ENCODE data around the gene THRA. TPM values are rescaled to one million over a fixed set of nuclear protein-coding genes. Genes with fewer than 3 reads are reported as not detected.

The THRA gene
- total RNA-seq, 1 experiment from 2014 or later, result 107 TPM

- TF ChIP-seq, protein P1, sequence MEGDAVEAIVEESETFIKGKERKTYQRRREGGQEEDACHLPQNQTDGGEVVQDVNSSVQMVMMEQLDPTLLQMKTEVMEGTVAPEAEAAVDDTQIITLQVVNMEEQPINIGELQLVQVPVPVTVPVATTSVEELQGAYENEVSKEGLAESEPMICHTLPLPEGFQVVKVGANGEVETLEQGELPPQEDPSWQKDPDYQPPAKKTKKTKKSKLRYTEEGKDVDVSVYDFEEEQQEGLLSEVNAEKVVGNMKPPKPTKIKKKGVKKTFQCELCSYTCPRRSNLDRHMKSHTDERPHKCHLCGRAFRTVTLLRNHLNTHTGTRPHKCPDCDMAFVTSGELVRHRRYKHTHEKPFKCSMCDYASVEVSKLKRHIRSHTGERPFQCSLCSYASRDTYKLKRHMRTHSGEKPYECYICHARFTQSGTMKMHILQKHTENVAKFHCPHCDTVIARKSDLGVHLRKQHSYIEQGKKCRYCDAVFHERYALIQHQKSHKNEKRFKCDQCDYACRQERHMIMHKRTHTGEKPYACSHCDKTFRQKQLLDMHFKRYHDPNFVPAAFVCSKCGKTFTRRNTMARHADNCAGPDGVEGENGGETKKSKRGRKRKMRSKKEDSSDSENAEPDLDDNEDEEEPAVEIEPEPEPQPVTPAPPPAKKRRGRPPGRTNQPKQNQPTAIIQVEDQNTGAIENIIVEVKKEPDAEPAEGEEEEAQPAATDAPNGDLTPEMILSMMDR (IDR thresholded peaks at IDR 0.05; ENCODE audit: unreplicated experiment), result no peak
- H3K27ac Mint-ChIP-seq (ENCODE audit: unreplicated experiment), result peak overlapping the region; percentile 81
- peak; percentile 98 for DNase-seq
- CTCF ChIA-PET, result interaction anchor here (0.6 to 9.7 kb wide), 63 partner anchors 10 to 583 kb away, joined by 3 to 386 read pairs (median 6); partner anchors contain the start of genes CASC3, CSF3, ERBB2 and MED24
- intact Hi-C loops (cut with micrococcal nuclease; ENCODE audit: unreplicated experiment), result loop anchor here (1.0 kb wide), 2 partner anchors 16 to 69 kb away; partner anchors contain the start of gene MED24
- peak overlapping the region; percentile 86 for H3K4me3 Mint-ChIP-seq (ENCODE audit: low read depth, unreplicated experiment)
- no peaks in the 10 kb centered on the region for H3K9me3 Mint-ChIP-seq (ENCODE audit: low read depth, unreplicated experiment)
- H3K36me3 Mint-ChIP-seq (ENCODE audit: insufficient read depth, unreplicated experiment), result peaks cover 86% of the 10 kb centered on the region
- peaks cover 42% of the 10 kb centered on the region for H3K4me1 Mint-ChIP-seq (ENCODE audit: low read depth, unreplicated experiment)
- no peaks in the 10 kb centered on the region for H3K27me3 Mint-ChIP-seq (ENCODE audit: unreplicated experiment)
- BruUV-seq (replicated peaks), result no TSS peak
These were observed 60.4 kb downstream of the THRA start for GRCh38 chr17:40122999-40123810.

DNA sequence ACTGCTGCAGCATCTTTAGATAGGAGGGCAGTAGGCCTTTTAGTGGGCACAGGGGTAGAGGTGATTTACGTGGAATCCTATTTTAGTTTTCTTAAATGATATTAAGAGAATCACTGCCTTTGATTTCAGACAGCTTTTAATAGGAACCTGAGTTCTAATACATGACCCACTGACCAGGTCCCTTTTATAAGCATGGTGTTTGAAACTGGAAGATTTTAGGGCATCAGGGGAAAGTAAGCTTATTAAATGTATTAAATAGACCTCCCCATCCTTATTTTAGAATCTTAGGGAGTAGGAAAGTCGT, 61.0 kb downstream of the THRA start:
- peak overlapping the region; percentile 81 for H3K27ac Mint-ChIP-seq (ENCODE audit: unreplicated experiment)
- no peaks in the 10 kb centered on the region for H3K9me3 Mint-ChIP-seq (ENCODE audit: low read depth, unreplicated experiment)
- peak overlapping the region; percentile 86 for H3K4me3 Mint-ChIP-seq (ENCODE audit: low read depth, unreplicated experiment)
- no peak for DNase-seq
- CTCF ChIA-PET, result interaction anchor here (0.6 to 9.7 kb wide), 54 partner anchors 10 to 582 kb away, joined by 3 to 386 read pairs (median 6); partner anchors contain the start of genes CASC3, CSF3, ERBB2 and MED24
- H3K36me3 Mint-ChIP-seq (ENCODE audit: insufficient read depth, unreplicated experiment), result peaks cover 85% of the 10 kb centered on the region
- BruUV-seq (replicated peaks), result TSS peak; percentile 61
- intact Hi-C loops (cut with micrococcal nuclease; ENCODE audit: unreplicated experiment), result loop anchor here (1.0 to 2.0 kb wide), 3 partner anchors 16 to 69 kb away; partner anchors contain the start of gene MED24
- peaks cover 38% of the 10 kb centered on the region for H3K4me1 Mint-ChIP-seq (ENCODE audit: low read depth, unreplicated experiment)
- no peaks in the 10 kb centered on the region for H3K27me3 Mint-ChIP-seq (ENCODE audit: unreplicated experiment)
- TF ChIP-seq, protein P1 (IDR thresholded peaks at IDR 0.05; ENCODE audit: unreplicated experiment), result no peak

DNA sequence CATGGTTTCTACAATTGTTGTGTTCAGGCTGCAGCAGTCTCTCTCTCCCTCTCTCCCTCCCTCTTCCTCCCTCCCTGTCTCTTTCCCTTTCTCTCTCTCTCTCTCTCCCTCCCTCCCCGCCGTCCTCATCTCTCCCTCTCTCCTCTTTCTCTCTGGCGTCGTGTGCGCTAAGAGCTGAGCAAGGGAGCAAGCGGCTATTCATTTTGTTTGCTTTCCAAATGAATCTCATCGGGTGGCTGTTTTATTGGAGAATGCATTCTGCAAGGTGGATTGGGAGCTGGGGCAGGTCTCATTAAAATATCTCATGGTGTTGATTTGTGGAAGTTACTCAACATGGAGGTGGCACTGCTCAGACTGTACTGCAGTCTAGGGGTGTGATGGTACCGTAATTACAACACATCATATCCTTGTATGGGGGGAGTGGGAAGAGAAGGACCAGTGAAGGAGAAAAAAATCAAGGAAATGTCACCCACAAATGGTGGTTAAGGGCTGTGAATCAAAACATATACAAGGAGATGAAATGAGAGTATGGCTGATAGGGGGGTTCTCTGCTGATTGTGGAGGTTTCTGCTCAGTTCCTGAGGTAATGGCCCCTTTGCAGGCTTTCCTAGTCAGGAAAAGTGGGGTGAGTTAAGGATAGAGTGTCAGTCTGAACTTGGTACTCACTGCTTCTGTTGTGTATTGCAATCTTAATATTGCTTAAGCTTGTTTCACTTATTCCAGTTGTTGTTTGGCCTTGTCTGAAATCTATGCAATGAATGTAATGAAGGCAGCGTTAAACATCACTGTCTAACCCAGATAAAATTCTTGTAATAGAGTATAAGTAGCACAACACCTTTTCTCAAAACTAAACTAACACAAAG, 61.7 kb downstream of the THRA start:
- intact Hi-C loops (cut with micrococcal nuclease; ENCODE audit: unreplicated experiment), result loop anchor here (2.0 kb wide), 1 partner anchor 44 kb away; no protein-coding TSS in a partner anchor
- Mint-ChIP-seq H3K9me3 (ENCODE audit: low read depth, unreplicated experiment) (no peaks in the 10 kb centered on the region), H3K4me3 (ENCODE audit: low read depth, unreplicated experiment) (peak overlapping the region; percentile 86), H3K27ac (ENCODE audit: unreplicated experiment) (peak overlapping the region; percentile 81), H3K36me3 (ENCODE audit: insufficient read depth, unreplicated experiment) (peaks cover 92% of the 10 kb centered on the region), H3K27me3 (ENCODE audit: unreplicated experiment) (no peaks in the 10 kb centered on the region), H3K4me1 (ENCODE audit: low read depth, unreplicated experiment) (peaks cover 38% of the 10 kb centered on the region)
- no TSS peak for BruUV-seq (replicated peaks)
- peak; percentile 61 for DNase-seq
- TF ChIP-seq, protein P1 (IDR thresholded peaks at IDR 0.05; ENCODE audit: unreplicated experiment), result no peak
- CTCF ChIA-PET, result interaction anchor here (0.5 to 9.7 kb wide), 60 partner anchors 9 to 1271 kb away, joined by 3 to 386 read pairs (median 6); partner anchors contain the start of genes CASC3, CSF3, ERBB2 and MED24

GRCh38 chr17:40129498-40129897, 66.7 kb downstream of the THRA start:
- CTCF ChIA-PET, result interaction anchor here (0.7 to 7.2 kb wide), 5 partner anchors 10 to 54 kb away, joined by 3 to 82 read pairs (median 6); partner anchors contain the start of gene CASC3
- DNase-seq, result peak; percentile 61
- intact Hi-C loops (cut with micrococcal nuclease; ENCODE audit: unreplicated experiment), result no loop called here
- no peaks in the 10 kb centered on the region for H3K27me3 Mint-ChIP-seq (ENCODE audit: unreplicated experiment)
- no peak overlapping the region for H3K4me3 Mint-ChIP-seq (ENCODE audit: low read depth, unreplicated experiment)
- H3K9me3 Mint-ChIP-seq (ENCODE audit: low read depth, unreplicated experiment), result no peaks in the 10 kb centered on the region
- peaks cover 92% of the 10 kb centered on the region for H3K36me3 Mint-ChIP-seq (ENCODE audit: insufficient read depth, unreplicated experiment)
- H3K4me1 Mint-ChIP-seq (ENCODE audit: low read depth, unreplicated experiment), result peaks cover 34% of the 10 kb centered on the region
- TF ChIP-seq, protein P1 (IDR thresholded peaks at IDR 0.05; ENCODE audit: unreplicated experiment), result no peak
- H3K27ac Mint-ChIP-seq (ENCODE audit: unreplicated experiment), result peak overlapping the region; percentile 2
- BruUV-seq (replicated peaks), result no TSS peak

All from Calu3 (cell line).